Fibroblast of lung (primary cell): ENCODE results near the gene KMT2B. TPM values are rescaled to one million over a fixed set of nuclear protein-coding genes. Genes with fewer than 3 reads are reported as not detected.

Source experiments
- DNase-seq, 2 donors: peaks; one replicate each; pipeline versions ENCODE4 v3.0.0 to v3.0.0-alpha.2; 2010; ENCODE audit warnings: low read depth in 2 of 2
- H2AFZ ChIP-seq: 2 replicates; pipeline ENCODE4 v1.5.1; 2012; ENCODE audit warnings: low read length, control low read depth, inconsistent platforms
- H3K27ac ChIP-seq: 2 replicates; pipeline ENCODE4 v1.5.1; 2011; ENCODE audit warnings: low read length, control low read depth; ENCODE audit not compliant: insufficient read depth
- H3K27me3 ChIP-seq: 2 replicates; pipeline ENCODE4 v1.5.1; 2011; ENCODE audit warnings: mild to moderate bottlenecking, low read length; ENCODE audit not compliant: control insufficient read depth, insufficient read depth
- H3K36me3 ChIP-seq: 2 replicates; pipeline ENCODE4 v1.5.1; 2011; ENCODE audit warnings: low read length; ENCODE audit not compliant: control insufficient read depth, insufficient read depth
- H3K4me1 ChIP-seq: 2 replicates; pipeline ENCODE4 v1.5.1; 2011; ENCODE audit warnings: low read length; ENCODE audit not compliant: control insufficient read depth, insufficient read depth; ENCODE audit errors: extremely low read depth
- H3K4me2 ChIP-seq: 2 replicates; pipeline ENCODE4 v1.5.1; 2011; ENCODE audit warnings: low read length, control low read depth; ENCODE audit not compliant: insufficient read depth; ENCODE audit errors: extremely low read depth
- H3K4me3 ChIP-seq, 4 experiments: fragments of 200-600 bp in 1 of 4; sonication (generic) in 1 of 4; replicated peaks in 1 of 4; 2 replicates each; pipeline ENCODE4 v1.5.1; 2011 to 2016; ENCODE audit warnings: low read length in 4 of 4, low read depth in 3 of 4, mild to moderate bottlenecking in 3 of 4, control low read depth in 2 of 4, inconsistent platforms in 1 of 4, mixed read lengths in 1 of 4; ENCODE audit not compliant: insufficient read depth in 1 of 4; ENCODE audit errors: control extremely low read depth in 1 of 4
- H3K79me2 ChIP-seq: 2 replicates; pipeline ENCODE4 v1.5.1; 2012; ENCODE audit warnings: mild to moderate bottlenecking, low read length, inconsistent platforms; ENCODE audit not compliant: control insufficient read depth, insufficient read depth
- H3K9ac ChIP-seq: 2 replicates; pipeline ENCODE4 v1.5.1; 2011; ENCODE audit warnings: mild to moderate bottlenecking, low read length, control low read depth; ENCODE audit not compliant: insufficient read depth
- H3K9me3 ChIP-seq: 2 replicates; pipeline ENCODE4 v1.5.1; 2012; ENCODE audit warnings: low read depth, low read length; ENCODE audit not compliant: control insufficient read depth, insufficient read depth
- H4K20me1 ChIP-seq: 2 replicates; pipeline ENCODE4 v1.5.1; 2011; ENCODE audit warnings: low read length; ENCODE audit not compliant: control insufficient read depth, insufficient read depth; ENCODE audit errors: extremely low read depth
- CTCF ChIP-seq, 2 donors: IDR thresholded peaks in 1 of 2; conservative IDR thresholded peaks in 1 of 2; 1 replicate in 1 of 2; 2 replicates in 1 of 2; pipeline ENCODE4 v1.5.1; 2011 to 2012; ENCODE audit warnings: low read length in 2 of 2, control low read depth in 1 of 2, inconsistent platforms in 1 of 2, low read depth in 1 of 2, mild to moderate bottlenecking in 1 of 2
- EZH2 ChIP-seq: IDR thresholded peaks from 2 replicates; pipeline ENCODE4 v1.5.1; 2012; ENCODE audit warnings: low read length, control low read depth, mild to moderate bottlenecking; ENCODE audit errors: missing control alignments
- polyA plus RNA-seq, 2 donors: library from polyadenylated mRNA; depleted of rRNA in 1 of 2; stranded (reverse) in 1 of 2; unstranded in 1 of 2; fragments of >200 nt; gene quantifications; 2 replicates each; pipeline ENCODE4 v1.2.1, GENCODE V29; 2011 to 2012; ENCODE audit warnings: missing spikeins in 1 of 2
- total RNA-seq: library from RNA; depleted of rRNA; stranded (reverse); fragments of >200 nt; gene quantifications from 2 replicates; pipeline ENCODE4 v1.2.1, GENCODE V29; 2014

KMT2B gene
- total and polyA plus RNA-seq, 2 donors (not counting 1 experiment from before 2014, with no cell fraction given) = 5.4 to 7.4 TPM

- Histone ChIP-seq H2AFZ (no peak overlapping the region), H3K79me2 (no peaks in the 10 kb centered on the region), H3K9ac (no peak overlapping the region), H3K9me3 (no peaks in the 10 kb centered on the region), H3K36me3 (no peaks in the 10 kb centered on the region), H3K4me2 (no peak overlapping the region), H3K4me3 (no peak overlapping the region), H3K4me1 (no peaks in the 10 kb centered on the region), H4K20me1 (no peaks in the 10 kb centered on the region), H3K27me3 (no peaks in the 10 kb centered on the region), H3K27ac (no peak overlapping the region)
- no peak for DNase-seq
- TF ChIP-seq CTCF (conservative IDR thresholded peaks at IDR 0.05 in 1 of 2, IDR thresholded peaks at IDR 0.05 in 1 of 2; ENCODE audit: low read depth in 1 of 2, low read length in 2 of 2) (no peak), EZH2 (no peak)
Measured at GRCh38 chr19:35695895-35696422, 21.8 kb upstream of the KMT2B start.

- Histone ChIP-seq H2AFZ (no peak overlapping the region), H3K4me3 (no peak overlapping the region), H4K20me1 (no peaks in the 10 kb centered on the region), H3K4me1 (no peaks in the 10 kb centered on the region), H3K9me3 (no peaks in the 10 kb centered on the region), H3K4me2 (no peak overlapping the region), H3K9ac (no peak overlapping the region), H3K79me2 (no peaks in the 10 kb centered on the region), H3K27ac (no peak overlapping the region), H3K27me3 (no peaks in the 10 kb centered on the region), H3K36me3 (no peaks in the 10 kb centered on the region)
- DNase-seq = no peak
- no peak for TF ChIP-seq CTCF (conservative IDR thresholded peaks at IDR 0.05 in 1 of 2, IDR thresholded peaks at IDR 0.05 in 1 of 2; ENCODE audit: low read depth in 1 of 2, low read length in 2 of 2)
- no peak for TF ChIP-seq EZH2
Measured at GRCh38 chr19:35696835-35697234, 21.0 kb upstream of the KMT2B start.

- Histone ChIP-seq H2AFZ (peak overlapping the region; percentile 99), H3K4me1 (no peaks in the 10 kb centered on the region)
Measured at GRCh38 chr19:35702223-35703012, 15.4 kb upstream of the KMT2B start.

More at GRCh38 chr19:35702223-35703012, 15.4 kb upstream of the KMT2B start:
- no peaks in the 10 kb centered on the region for H3K79me2 ChIP-seq
- no peaks in the 10 kb centered on the region for H4K20me1 ChIP-seq
- no peak overlapping the region for H3K9ac ChIP-seq
- peak overlapping the region; percentile 47 to 71 (median 54) for H3K4me3 ChIP-seq
- no peak overlapping the region for H3K27ac ChIP-seq
- no peak for TF ChIP-seq CTCF (conservative IDR thresholded peaks at IDR 0.05 in 1 of 2, IDR thresholded peaks at IDR 0.05 in 1 of 2; ENCODE audit: low read depth in 1 of 2, low read length in 2 of 2)
- no peak for TF ChIP-seq EZH2
- DNase-seq = peak; percentile 97
- H3K4me2 ChIP-seq = peak overlapping the region; percentile 73
- no peaks in the 10 kb centered on the region for H3K36me3 ChIP-seq
- no peaks in the 10 kb centered on the region for H3K9me3 ChIP-seq
- H3K27me3 ChIP-seq = no peaks in the 10 kb centered on the region
